RKO (cell line): ENCODE data around the gene CFAP20DC.
"Not testable (repeated sequence)": the region's sequence is repeated elsewhere in the genome, so short reads cannot be mapped to it uniquely, and the experiment has no call there.

Experiments
- DNase-seq: peaks from one replicate; pipeline ENCODE4 v3.0.0-alpha.2; 2016; ENCODE audit warnings: low spot score

Gene CFAP20DC

DNA sequence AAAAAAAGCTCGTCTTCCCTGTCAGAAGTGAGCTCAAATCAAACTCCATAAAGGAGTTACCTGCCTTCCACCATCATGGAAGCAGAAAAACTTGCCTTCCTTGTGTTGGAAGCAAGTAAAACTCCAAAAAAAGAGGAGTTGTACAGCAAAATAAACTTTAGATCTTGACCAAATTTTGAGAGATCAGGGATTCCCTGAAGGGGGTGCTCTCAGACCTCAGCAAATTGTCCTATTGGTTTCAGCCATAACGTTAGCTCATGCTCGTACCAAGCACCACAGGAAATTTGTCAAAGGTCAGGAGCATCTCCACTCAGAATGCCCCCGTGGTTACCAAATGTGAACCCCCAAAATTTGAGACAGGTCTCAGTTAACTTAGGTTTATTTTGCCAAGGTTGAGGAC, 354.5 kb downstream of the CFAP20DC start:
- DNase-seq = not testable (repeated sequence)

DNA sequence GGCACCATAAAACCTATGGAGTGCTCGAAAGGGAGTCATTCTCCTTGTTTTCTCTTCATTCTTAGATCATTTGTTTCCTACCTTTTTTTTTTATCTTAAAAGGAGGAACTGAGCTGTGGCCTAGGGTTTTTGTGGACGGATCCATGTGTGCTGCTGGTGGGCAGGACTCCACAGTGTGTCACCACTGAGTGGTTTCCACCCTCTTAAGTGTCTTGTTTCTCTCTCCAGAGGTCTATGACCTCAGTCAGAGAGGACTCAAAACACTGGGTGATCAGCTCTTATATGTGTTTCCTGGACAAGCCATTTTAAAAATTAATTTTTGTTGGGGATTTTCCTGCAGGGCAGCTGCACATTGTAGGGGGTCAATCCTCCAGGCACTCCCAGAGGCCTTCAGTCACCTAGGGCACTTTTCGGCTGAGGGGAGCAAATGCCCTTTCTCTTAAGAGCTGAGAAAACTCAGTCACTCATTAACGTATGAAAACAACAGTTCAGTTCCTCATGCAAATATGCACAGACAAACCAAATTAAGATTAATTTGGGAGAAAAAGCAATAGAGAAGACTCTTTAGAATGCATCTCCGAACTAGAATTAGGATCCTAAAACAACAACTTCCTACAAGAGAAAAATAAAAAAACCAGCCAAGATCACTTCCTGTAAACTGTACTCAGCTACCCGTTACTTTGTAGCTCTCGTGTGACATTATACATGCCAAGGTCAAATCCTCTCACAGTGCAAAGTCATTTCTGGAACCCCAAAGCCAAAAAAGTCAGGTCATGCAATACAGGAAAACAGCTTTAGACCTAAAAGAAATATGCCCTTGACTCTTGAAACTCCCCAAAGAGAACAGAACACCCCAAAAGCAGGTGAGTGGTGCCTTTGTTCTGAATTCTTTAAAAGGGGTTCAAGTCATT, 355.6 kb downstream of the CFAP20DC start:
- DNase-seq = no peak

DNA sequence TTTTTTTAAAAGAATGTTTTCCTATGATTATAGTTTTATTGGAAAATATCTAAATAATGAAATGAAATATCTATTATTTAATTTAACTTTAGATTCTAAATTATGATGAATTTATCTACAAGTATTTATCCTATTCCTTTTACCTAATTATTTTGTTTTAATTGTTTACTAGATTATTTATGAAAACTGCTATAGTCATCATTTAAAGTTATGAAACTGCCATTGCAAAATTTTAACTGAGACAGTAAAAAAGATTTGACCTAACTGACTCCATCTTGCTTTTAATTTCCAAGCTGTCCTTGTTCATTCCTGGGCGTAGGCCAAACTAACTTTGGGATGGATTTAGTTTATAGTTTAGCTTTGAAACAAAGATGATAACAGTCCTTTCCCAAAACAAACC, 357.3 kb downstream of the CFAP20DC start:
- no peak for DNase-seq
